ENCODE results near the gene YWHAE.
"Not testable (repeated sequence)": the region's sequence is repeated elsewhere in the genome, so short reads cannot be mapped to it uniquely, and the experiment has no call there.

- TF ChIP-seq CTCF (IDR thresholded peaks at IDR 0.05 in 8 of 11, conservative IDR thresholded peaks at IDR 0.05 in 3 of 11); POLR2AphosphoS5 (IDR thresholded peaks at IDR 0.05): not testable (repeated sequence)
Observed at GRCh38 chr17:1442721-1443120, 42.7 kb upstream of the YWHAE start.

Measured in spleen (tissue), 7 donors.